Dendritic cell treated with granulocyte-macrophage colony-stimulating factor and Interleukin-4, amounts not matched to agents 40 ng/mL and 50 ng/mL, for 4 days (primary cell): ENCODE results near the gene TGM1.

Experiments used
- H3K27ac Mint-ChIP-seq: one replicate; pipeline ENCODE4 v1.8.0; 2022; ENCODE audit warnings: mild to moderate bottlenecking, mixed read lengths
- H3K27me3 Mint-ChIP-seq: one replicate; pipeline ENCODE4 v1.8.0; 2022; ENCODE audit warnings: mild to moderate bottlenecking, mixed read lengths
- H3K36me3 Mint-ChIP-seq: one replicate; pipeline ENCODE4 v1.8.0; 2022; ENCODE audit warnings: low read depth, mixed read lengths
- H3K4me1 Mint-ChIP-seq: one replicate; pipeline ENCODE4 v1.8.0; 2022; ENCODE audit warnings: low read depth, mixed read lengths
- H3K4me3 Mint-ChIP-seq: one replicate; pipeline ENCODE4 v1.8.0; 2022; ENCODE audit warnings: mild to moderate bottlenecking, moderate library complexity, mixed read lengths
- H3K9me3 Mint-ChIP-seq: one replicate; pipeline ENCODE4 v1.8.0; 2022; ENCODE audit warnings: mixed read lengths
- intact Hi-C: fragments of 100-400 bp; cut with micrococcal nuclease; formaldehyde crosslinking; loops from one replicate; pipeline ENCODE4 v1.15.0; 2022

The TGM1 gene

DNA sequence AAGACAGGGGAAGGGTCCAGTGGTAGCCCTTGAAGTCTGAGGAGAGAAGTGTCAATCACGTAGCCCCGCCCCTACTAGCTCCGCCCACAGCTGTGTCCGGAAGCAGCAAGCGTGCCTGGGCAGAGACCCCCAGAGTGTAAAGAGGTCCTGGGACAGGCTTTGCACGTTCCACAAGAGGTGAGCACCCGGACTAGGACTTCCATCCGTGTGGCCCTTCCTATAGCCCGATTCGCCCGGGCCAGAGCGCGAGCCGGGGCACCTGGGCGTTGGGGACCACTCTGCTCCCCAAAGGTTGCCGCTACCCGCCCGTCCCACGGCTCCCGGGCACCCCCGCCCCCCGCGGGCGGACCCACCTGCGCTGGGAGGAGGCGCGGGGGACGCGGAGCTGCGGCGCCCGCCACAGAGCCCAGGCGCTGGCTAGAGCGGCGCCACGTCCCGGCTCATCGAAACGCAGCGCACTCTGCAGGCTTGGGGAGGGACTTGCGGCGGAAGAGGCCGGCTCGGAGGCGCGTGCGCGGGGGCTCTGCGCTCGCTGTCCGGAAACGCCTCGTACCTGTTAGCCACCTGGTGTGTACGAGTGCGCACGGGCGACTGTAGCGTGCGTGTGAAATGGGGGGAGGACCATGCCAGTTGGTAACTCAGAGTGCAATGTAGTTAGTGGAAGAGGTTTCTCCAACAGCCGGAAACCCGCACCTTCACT is 8.3 kb upstream of the TGM1 start, which contains the start of gene RABGGTA:
Gene RABGGTA, minus strand, starts transcription at position 464 of the 700 bp plus-strand sequence. CDS start 482 bp downstream, outside the sequence.
- H3K4me3 Mint-ChIP-seq = peak within 1 kb of the TSS; percentile 90
- intact Hi-C loops = loop anchor here (2.0 kb wide), 1 partner anchor 28 kb away; the partner anchor contains the start of gene TINF2

DNA sequence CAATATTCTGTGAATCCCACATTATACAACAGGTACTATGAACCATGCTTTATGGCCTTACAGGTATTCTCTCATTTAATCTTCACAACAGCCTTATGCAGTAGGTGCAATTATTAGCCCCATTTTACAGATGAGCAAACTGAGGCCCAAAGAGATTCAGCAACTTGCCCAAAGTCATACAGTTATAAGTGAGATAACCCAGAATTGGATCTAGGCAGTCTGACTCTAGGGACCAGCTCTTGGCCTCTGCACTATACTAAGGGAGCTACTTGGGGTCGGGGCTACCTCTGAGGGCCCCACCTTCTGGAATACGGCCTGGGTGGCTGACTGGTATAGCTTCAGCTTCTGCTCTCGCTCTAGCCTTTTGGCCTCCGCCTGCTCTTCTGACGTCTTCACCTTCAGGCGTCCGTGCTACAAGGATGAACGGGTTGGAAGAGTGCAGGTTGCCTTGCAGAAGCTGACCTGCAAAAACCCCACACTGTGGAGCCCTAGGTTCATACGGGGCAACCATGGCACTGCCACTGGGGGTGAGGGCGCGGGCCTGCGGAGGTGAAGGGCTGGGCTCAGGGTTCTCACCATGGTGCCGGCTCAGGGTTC is 7.7 kb upstream of the TGM1 start:
- Mint-ChIP-seq H3K36me3 (peaks cover 45% of the 10 kb centered on the region), H3K4me3 (peak overlapping the region; percentile 90), H3K9me3 (no peaks in the 10 kb centered on the region), H3K4me1 (peaks cover 67% of the 10 kb centered on the region), H3K27ac (peak overlapping the region; percentile 79), H3K27me3 (no peaks in the 10 kb centered on the region)
- intact Hi-C loops = loop anchor here (2.0 kb wide), 1 partner anchor 28 kb away; the partner anchor contains the start of gene TINF2

More for the DNA sequence above, 8.3 kb upstream of the TGM1 start, which contains the start of gene RABGGTA:
- Mint-ChIP-seq H3K36me3 (peaks cover 41% of the 10 kb centered on the region), H3K27ac (peak within 1 kb of the TSS; percentile 79), H3K9me3 (no peaks in the 10 kb centered on the region), H3K4me1 (peaks cover 64% of the 10 kb centered on the region), H3K27me3 (no peaks in the 10 kb centered on the region)

GRCh38 chr14:24269910-24270536 is 7.0 kb upstream of the TGM1 start:
- Mint-ChIP-seq H3K36me3 (peaks cover 45% of the 10 kb centered on the region), H3K27ac (no peak overlapping the region), H3K4me1 (peaks cover 61% of the 10 kb centered on the region), H3K27me3 (no peaks in the 10 kb centered on the region), H3K9me3 (no peaks in the 10 kb centered on the region), H3K4me3 (no peak overlapping the region)
- intact Hi-C loops = loop anchor here (2.0 kb wide), 1 partner anchor 27 kb away; the partner anchor contains the start of gene TINF2

- H3K9me3 Mint-ChIP-seq = no peaks in the 10 kb centered on the region
- H3K27me3 Mint-ChIP-seq = no peaks in the 10 kb centered on the region
- peaks cover 58% of the 10 kb centered on the region for H3K4me1 Mint-ChIP-seq
- H3K4me3 Mint-ChIP-seq = no peak overlapping the region
- intact Hi-C loops = no loop called here
- no peak overlapping the region for H3K27ac Mint-ChIP-seq
- peaks cover 45% of the 10 kb centered on the region for H3K36me3 Mint-ChIP-seq
Observed at GRCh38 chr14:24269368-24269767, 6.4 kb upstream of the TGM1 start.

DNA sequence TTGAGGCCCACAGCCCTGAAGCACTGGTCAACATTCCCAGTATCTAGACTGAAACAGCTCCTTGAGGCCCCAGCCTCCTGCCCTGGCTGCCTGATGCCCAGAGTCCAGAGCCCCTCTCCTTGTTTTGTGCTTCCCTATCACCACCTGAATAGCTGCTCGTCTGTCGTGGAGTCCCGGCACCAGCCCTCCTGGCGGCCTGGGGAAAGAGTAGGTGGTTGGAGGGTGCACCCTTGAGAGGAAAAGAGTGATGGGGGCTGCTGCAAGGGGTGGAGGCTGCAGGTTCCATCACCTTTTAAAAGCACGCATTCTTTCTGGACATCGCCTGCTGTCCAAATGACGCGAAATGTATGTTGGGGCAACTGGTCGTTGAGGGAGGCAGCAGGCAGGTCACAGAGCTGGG is 5.2 kb upstream of the TGM1 start:
- no peaks in the 10 kb centered on the region for H3K9me3 Mint-ChIP-seq
- H3K27ac Mint-ChIP-seq = no peak overlapping the region
- H3K4me3 Mint-ChIP-seq = no peak overlapping the region
- H3K27me3 Mint-ChIP-seq = no peaks in the 10 kb centered on the region
- peaks cover 54% of the 10 kb centered on the region for H3K36me3 Mint-ChIP-seq
- peaks cover 47% of the 10 kb centered on the region for H3K4me1 Mint-ChIP-seq
- intact Hi-C loops = no loop called here

- Mint-ChIP-seq H3K4me1 (peaks cover 40% of the 10 kb centered on the region), H3K27ac (no peak overlapping the region), H3K27me3 (no peaks in the 10 kb centered on the region), H3K9me3 (no peaks in the 10 kb centered on the region), H3K36me3 (peaks cover 61% of the 10 kb centered on the region), H3K4me3 (no peak overlapping the region)
- intact Hi-C loops = no loop called here
Observed at GRCh38 chr14:24267516-24267915, 4.5 kb upstream of the TGM1 start.

DNA sequence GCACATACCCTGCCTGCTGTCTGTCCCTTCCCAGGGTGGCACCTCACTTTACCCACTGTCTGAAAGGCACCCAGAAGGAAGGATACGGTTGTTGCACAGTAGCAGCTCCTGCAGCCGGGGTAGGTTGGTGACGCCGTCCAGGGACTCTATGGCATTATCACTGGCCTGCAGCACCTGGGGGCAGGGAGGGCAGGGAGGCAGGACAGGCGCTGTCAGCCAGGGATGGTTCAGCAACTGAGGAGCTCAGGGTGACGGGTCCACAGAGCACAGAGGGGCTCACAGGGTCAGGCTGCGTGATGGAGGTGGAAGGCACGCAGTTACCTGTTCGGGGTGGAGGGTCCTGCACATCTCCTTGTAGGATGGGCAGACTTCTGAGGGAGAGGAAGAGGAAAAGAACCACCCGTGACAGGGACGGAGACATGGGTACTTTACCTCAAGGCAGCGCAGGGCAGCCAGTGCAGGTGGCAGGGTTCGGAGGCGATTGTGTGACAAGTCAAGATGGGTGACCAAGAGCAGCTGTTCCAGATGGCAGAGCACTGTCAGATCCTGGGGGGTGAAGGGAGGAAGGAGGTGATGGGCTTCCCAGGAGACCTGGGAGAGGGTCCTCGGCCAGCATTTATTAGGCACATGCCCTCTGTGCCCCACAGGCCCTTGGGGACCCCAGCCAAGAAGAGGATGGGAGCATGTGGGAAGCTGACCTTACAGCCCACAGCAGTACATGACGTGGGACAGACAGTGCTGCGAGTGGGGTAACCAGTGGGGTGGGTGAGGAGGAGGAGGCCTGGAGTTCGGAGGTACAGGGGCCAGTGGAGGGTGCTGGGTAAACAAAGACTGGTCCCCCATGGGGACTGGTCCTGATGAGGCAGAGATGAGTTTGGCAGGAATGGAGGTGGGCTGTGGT is 3.6 kb upstream of the TGM1 start:
- H3K4me3 Mint-ChIP-seq = no peak overlapping the region
- H3K36me3 Mint-ChIP-seq = peaks cover 71% of the 10 kb centered on the region
- H3K9me3 Mint-ChIP-seq = no peaks in the 10 kb centered on the region
- no peaks in the 10 kb centered on the region for H3K27me3 Mint-ChIP-seq
- intact Hi-C loops = no loop called here
- H3K4me1 Mint-ChIP-seq = peaks cover 31% of the 10 kb centered on the region
- peak overlapping the region; percentile 11 for H3K27ac Mint-ChIP-seq

GRCh38 chr14:24264298-24264697 is 1.3 kb upstream of the TGM1 start:
- intact Hi-C loops = no loop called here
- Mint-ChIP-seq H3K27me3 (no peaks in the 10 kb centered on the region), H3K9me3 (no peaks in the 10 kb centered on the region), H3K27ac (no peak overlapping the region), H3K4me3 (no peak overlapping the region), H3K4me1 (peaks cover 20% of the 10 kb centered on the region), H3K36me3 (peaks cover 72% of the 10 kb centered on the region)

- H3K4me3 Mint-ChIP-seq = no peak overlapping the region
- no peak overlapping the region for H3K27ac Mint-ChIP-seq
- peaks cover 18% of the 10 kb centered on the region for H3K4me1 Mint-ChIP-seq
- H3K36me3 Mint-ChIP-seq = peaks cover 72% of the 10 kb centered on the region
- no peaks in the 10 kb centered on the region for H3K27me3 Mint-ChIP-seq
- no peaks in the 10 kb centered on the region for H3K9me3 Mint-ChIP-seq
- intact Hi-C loops = no loop called here
Observed at GRCh38 chr14:24263848-24264247, 871 bp upstream of the TGM1 start.

- H3K27ac Mint-ChIP-seq = no peak overlapping the region
- peaks cover 66% of the 10 kb centered on the region for H3K36me3 Mint-ChIP-seq
- no peak overlapping the region for H3K4me3 Mint-ChIP-seq
- no peaks in the 10 kb centered on the region for H3K27me3 Mint-ChIP-seq
- peaks cover 13% of the 10 kb centered on the region for H3K4me1 Mint-ChIP-seq
- no peaks in the 10 kb centered on the region for H3K9me3 Mint-ChIP-seq
- intact Hi-C loops = no loop called here
Observed at GRCh38 chr14:24261969-24262327, 1.0 kb downstream of the TGM1 start.

GRCh38 chr14:24261256-24261968 is 1.6 kb downstream of the TGM1 start:
- Mint-ChIP-seq H3K36me3 (peaks cover 64% of the 10 kb centered on the region), H3K27me3 (no peaks in the 10 kb centered on the region), H3K4me1 (peaks cover 8% of the 10 kb centered on the region), H3K27ac (no peak overlapping the region), H3K9me3 (no peaks in the 10 kb centered on the region), H3K4me3 (no peak overlapping the region)
- intact Hi-C loops = no loop called here

DNA sequence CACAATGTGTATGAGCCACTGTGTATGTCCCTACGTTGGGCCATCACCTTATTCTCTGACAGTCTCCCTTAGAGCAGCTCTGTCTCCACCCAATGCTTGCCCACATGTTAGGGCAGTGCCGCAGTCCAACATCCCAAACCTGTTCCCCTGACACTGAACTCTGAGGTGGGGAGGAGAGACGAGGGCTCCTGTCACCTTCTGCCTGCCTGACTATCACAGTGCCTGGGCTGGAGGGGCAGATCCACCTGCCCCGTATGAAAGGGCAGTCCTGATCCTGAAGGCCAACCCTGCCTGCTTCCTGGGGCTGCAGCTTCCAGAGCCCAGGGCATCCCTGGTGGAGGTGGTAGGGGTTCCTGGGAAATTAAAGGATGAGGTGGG is 2.2 kb downstream of the TGM1 start:
- Mint-ChIP-seq H3K27me3 (no peaks in the 10 kb centered on the region), H3K4me1 (peaks cover 1% of the 10 kb centered on the region), H3K4me3 (no peak overlapping the region), H3K9me3 (no peaks in the 10 kb centered on the region), H3K36me3 (peaks cover 62% of the 10 kb centered on the region), H3K27ac (no peak overlapping the region)
- intact Hi-C loops = no loop called here
